B cell (primary cell): ENCODE data around the gene ACTR6.

Source experiments
- CTCF ChIP-seq: fragments of 200-600 bp; IDR thresholded peaks from one replicate; pipeline ENCODE4 v1.8.0; 2022; ENCODE audit warnings: antibody characterized with exemption, mild to moderate bottlenecking
- EZH2 ChIP-seq: IDR thresholded peaks from 2 replicates; pipeline ENCODE4 v1.6.1; 2012; ENCODE audit warnings: borderline replicate concordance, low read depth, mild to moderate bottlenecking, moderate library complexity, low read length; ENCODE audit not compliant: insufficient read depth, poor library complexity, severe bottlenecking

- TF ChIP-seq CTCF: no peak
- no peak for TF ChIP-seq EZH2
These were observed 68.4 kb downstream of the ACTR6 start for GRCh38 chr12:100268835-100269564.
